Endothelial cell (in vitro differentiated cells): ENCODE data around the gene GABBR2. TPM values are rescaled to one million over a fixed set of nuclear protein-coding genes. Genes with fewer than 3 reads are reported as not detected.

Experiments used
- DNase-seq: peaks from one replicate; pipeline ENCODE4 v3.0.0; 2021; ENCODE audit warnings: low spot score
- H3K27ac Mint-ChIP-seq: one replicate; pipeline ENCODE4 v1.8.0; 2021; ENCODE audit warnings: mixed read lengths, inconsistent platforms; ENCODE audit not compliant: unreplicated experiment
- H3K27me3 Mint-ChIP-seq: one replicate; pipeline ENCODE4 v1.8.0; 2021; ENCODE audit warnings: mild to moderate bottlenecking, moderate library complexity, mixed read lengths, inconsistent platforms; ENCODE audit not compliant: unreplicated experiment
- H3K36me3 Mint-ChIP-seq: one replicate; pipeline ENCODE4 v1.8.0; 2021; ENCODE audit warnings: mild to moderate bottlenecking, low read depth, mixed read lengths, inconsistent platforms; ENCODE audit not compliant: unreplicated experiment
- H3K4me1 Mint-ChIP-seq: one replicate; pipeline ENCODE4 v1.8.0; 2021; ENCODE audit warnings: mild to moderate bottlenecking, mixed read lengths, inconsistent platforms; ENCODE audit not compliant: unreplicated experiment
- H3K4me3 Mint-ChIP-seq: one replicate; pipeline ENCODE4 v1.8.0; 2021; ENCODE audit warnings: mild to moderate bottlenecking, mixed read lengths, inconsistent platforms; ENCODE audit not compliant: unreplicated experiment
- H3K9me3 Mint-ChIP-seq: one replicate; pipeline ENCODE4 v1.8.0; 2021; ENCODE audit warnings: mixed read lengths, inconsistent platforms; ENCODE audit not compliant: unreplicated experiment
- CTCF ChIP-seq: fragments of 200-600 bp; sonication (generic); IDR thresholded peaks from one replicate; pipeline ENCODE4 v1.5.0; 2021; ENCODE audit warnings: antibody characterized with exemption; ENCODE audit not compliant: unreplicated experiment
- total RNA-seq: library from RNA; stranded (reverse); fragmentation: NEBNext Ultra II Directional; extraction: Animal tissue kit (Norgen Biotek cat#: 25700); gene quantifications from one replicate; pipeline ENCODE4 v1.2.1, GENCODE V29; 2021; ENCODE audit not compliant: unreplicated experiment

GABBR2 gene
- total RNA-seq, 1 donor from 2014 or later: 0.46 TPM

DNA sequence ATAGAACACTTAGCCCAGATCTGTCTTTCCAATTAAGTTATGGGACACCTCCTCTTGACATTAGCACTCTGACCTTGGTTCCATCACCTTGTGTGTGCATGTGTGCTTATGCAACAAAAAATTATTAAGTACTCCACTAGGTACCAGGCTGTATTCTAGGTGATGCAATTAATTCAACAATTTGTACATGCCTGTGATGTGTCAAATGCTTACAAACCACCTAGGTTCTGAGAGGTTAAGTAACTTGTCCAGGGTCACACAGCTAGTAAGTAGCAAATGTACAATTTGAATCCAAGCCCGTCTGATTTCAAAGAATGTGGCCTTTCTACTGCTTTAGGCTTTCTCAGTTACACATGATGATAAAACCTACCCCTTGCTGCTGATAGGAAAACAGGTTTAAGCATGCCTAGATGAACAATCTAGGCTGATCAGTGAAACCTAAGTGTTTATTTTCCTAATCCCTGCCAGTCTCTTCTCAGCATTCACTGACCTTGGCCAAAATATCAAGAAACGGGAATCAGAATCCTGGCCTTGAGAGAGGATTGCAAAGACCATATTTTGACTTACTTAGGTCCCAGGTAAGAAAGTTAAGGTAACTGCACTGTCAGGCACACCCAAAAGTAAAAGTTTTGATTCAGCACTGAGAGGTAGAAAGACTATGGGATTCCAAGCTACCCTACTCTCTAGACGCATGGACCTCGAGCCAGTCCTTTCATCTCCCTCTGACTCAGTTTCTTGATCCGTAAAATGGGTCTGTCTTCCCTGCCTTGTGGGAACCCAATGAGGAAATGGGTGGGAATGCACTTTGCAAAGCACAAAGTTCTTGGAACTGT lies 454.3 kb downstream of the GABBR2 start:
- H3K4me3 Mint-ChIP-seq: peak overlapping the region; percentile 86
- TF ChIP-seq CTCF: no peak
- peaks cover 5% of the 10 kb centered on the region for H3K4me1 Mint-ChIP-seq
- peak overlapping the region; percentile 9 for H3K27ac Mint-ChIP-seq
- H3K9me3 Mint-ChIP-seq: no peaks in the 10 kb centered on the region
- DNase-seq: no peak
- peaks cover 5% of the 10 kb centered on the region for H3K27me3 Mint-ChIP-seq
- no peaks in the 10 kb centered on the region for H3K36me3 Mint-ChIP-seq

DNA sequence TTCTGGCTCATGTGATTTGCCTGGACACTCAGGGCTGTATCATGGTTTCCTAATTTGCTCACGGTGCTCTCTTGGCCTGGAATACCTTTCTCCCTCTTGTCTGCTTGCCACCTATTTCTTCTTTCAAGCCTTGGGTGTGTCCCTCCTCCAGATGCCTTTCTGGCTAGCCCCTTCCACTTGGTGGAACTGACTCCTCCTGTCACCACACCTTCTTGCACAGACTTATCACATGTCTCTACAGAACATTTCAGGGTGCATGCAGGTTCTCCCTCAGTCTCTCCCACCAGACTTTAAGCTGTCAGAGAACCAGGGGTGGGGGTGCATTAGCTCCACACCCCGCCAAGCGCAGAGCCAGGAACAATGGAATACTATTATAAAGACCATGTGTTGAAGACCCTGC lies 455.2 kb downstream of the GABBR2 start:
- Mint-ChIP-seq H3K9me3 (no peaks in the 10 kb centered on the region), H3K27me3 (peaks cover 5% of the 10 kb centered on the region), H3K4me1 (peaks cover 8% of the 10 kb centered on the region)

DNA sequence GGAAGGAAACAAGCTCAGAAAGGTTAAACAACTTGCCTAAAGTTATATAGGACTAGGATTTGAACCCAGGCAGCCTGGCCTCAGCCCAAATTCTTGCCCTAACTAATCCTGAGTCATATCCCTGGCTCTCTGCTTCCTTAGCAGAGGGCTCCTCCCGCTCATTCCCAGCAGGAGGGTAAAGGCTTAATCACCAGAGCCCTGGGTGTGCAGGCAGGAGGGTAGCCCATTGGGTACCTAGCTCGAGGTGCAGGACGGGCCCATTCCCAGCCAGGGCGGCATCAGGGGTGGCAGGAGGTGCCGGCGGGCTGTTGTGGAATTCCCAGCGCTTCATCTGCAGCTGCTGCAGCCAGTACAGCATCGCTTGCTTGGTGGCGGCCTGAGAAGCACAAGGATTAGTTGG lies 457.2 kb downstream of the GABBR2 start:
- Mint-ChIP-seq H3K9me3 (no peaks in the 10 kb centered on the region), H3K4me3 (no peak overlapping the region), H3K36me3 (no peaks in the 10 kb centered on the region), H3K27me3 (peaks cover 5% of the 10 kb centered on the region), H3K4me1 (peaks cover 5% of the 10 kb centered on the region), H3K27ac (no peak overlapping the region)
- TF ChIP-seq CTCF: no peak
- no peak for DNase-seq

More for the DNA sequence above, 455.2 kb downstream of the GABBR2 start:
- H3K4me3 Mint-ChIP-seq: no peak overlapping the region
- H3K27ac Mint-ChIP-seq: no peak overlapping the region
- no peak for DNase-seq
- H3K36me3 Mint-ChIP-seq: no peaks in the 10 kb centered on the region
- no peak for TF ChIP-seq CTCF

DNA sequence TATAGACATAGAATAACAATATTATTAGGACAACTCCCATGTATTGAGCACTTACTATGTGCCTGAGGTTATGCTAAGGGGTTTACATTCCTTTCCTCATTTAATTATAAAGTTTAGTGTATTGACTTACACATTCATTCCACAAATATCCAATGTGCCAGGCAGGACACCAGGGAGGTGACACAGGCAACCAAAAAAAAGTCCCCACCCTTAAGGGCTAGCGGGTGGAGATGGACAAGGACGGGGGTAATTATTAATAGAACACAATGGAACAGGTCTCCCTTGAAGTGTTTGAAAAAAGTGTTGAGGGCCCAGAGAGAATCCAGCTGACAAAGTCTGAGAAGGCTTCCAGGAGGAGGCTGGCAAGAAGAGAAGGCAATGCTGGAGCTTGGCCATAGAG lies 459.0 kb downstream of the GABBR2 start:
- Mint-ChIP-seq H3K27me3 (peaks cover 2% of the 10 kb centered on the region), H3K4me1 (peaks cover 4% of the 10 kb centered on the region), H3K4me3 (no peak overlapping the region), H3K36me3 (no peaks in the 10 kb centered on the region), H3K27ac (no peak overlapping the region), H3K9me3 (no peaks in the 10 kb centered on the region)
- no peak for DNase-seq
- TF ChIP-seq CTCF: no peak

DNA sequence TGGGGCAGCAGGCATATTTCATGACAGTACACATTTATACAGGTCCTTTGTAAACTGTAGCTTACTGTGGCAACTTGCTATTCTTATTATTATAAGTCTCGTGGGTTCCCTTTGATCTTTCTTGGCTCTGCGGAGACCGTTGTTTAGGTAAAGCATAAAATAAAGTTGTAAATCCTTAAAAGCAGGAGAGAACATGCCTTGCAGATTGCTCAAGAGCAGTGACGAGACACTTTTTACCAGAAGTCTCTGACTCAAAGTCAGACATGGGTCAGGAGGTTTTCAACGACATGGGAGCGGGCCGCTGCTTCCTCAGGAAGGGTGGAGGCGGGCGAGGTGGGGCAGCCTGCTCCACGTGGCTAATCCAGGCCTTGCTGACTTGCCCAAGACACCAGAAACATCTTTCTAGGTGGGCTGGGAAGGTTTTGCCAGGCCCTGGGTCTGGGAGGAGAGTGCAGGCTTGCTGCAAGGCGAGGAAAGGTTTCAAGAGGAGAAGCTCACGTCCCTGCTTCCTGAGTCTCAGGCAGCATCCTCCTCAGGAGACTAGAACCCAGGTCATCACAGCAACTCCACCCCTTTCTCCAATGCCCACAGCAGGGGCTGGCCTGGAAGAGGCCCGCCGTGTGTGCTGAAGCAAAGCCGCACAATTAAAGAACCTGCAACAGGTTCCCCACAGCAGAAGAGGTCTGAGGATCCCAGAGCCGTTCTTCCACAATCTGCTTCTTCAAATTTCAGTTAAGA lies 459.8 kb downstream of the GABBR2 start:
- Mint-ChIP-seq H3K9me3 (no peaks in the 10 kb centered on the region), H3K27ac (no peak overlapping the region), H3K4me3 (no peak overlapping the region), H3K27me3 (peaks cover 1% of the 10 kb centered on the region), H3K36me3 (no peaks in the 10 kb centered on the region), H3K4me1 (peaks cover 4% of the 10 kb centered on the region)
- TF ChIP-seq CTCF: no peak
- no peak for DNase-seq
